Esophagus squamous epithelium (tissue), 4 donors: ENCODE data around the gene POU2F1.

Experiments used
- CTCF ChIP-seq, 6 experiments: fragments of 450-650 bp in 4 of 6; fragments of 200-600 bp in 2 of 6; sonication (generic) in 2 of 6; IDR thresholded peaks; one replicate each; pipeline ENCODE4 v1.5.1; 2016 to 2019; ENCODE audit warnings: antibody characterized with exemption in 6 of 6, mild to moderate bottlenecking in 4 of 6, moderate library complexity in 4 of 6
- POLR2A ChIP-seq, 4 donors: fragments of 450-650 bp; IDR thresholded peaks; one replicate each; pipeline ENCODE4 v1.6.1; 2017; ENCODE audit warnings: antibody characterized with exemption in 4 of 4, mild to moderate bottlenecking in 4 of 4, moderate library complexity in 3 of 4

GRCh38 chr1:167454304-167454893 is 233.7 kb downstream of the POU2F1 start:
- TF ChIP-seq CTCF (IDR thresholded peaks at IDR 0.05) (no peak), POLR2A (IDR thresholded peaks at IDR 0.05) (no peak)
